Psoas muscle (tissue), 8 donors: ENCODE results near the gene NACAD. TPM values are rescaled to one million over a fixed set of nuclear protein-coding genes. Genes with fewer than 3 reads are reported as not detected.

Experiments
- ATAC-seq, 4 donors: fragments of 200-7000 bp; cut with Tn5 transposase; one replicate each; pipeline ENCODE4 v1.9.1; 2020; ENCODE audit warnings: moderate library complexity in 3 of 4, mild to moderate bottlenecking in 2 of 4
- DNase-seq, 2 donors: peaks; one replicate each; pipeline ENCODE4 v3.0.0-alpha.2; 2020
- H3K27ac ChIP-seq: fragments of 200-600 bp; one replicate; pipeline ENCODE4 v1.8.0; 2022
- H3K27me3 ChIP-seq, 3 donors: fragments of 200-600 bp in 1 of 3; one replicate each; pipeline versions ENCODE4 v1.6.1 to v1.8.0; 2013 to 2022; ENCODE audit warnings: low read length in 2 of 3, mild to moderate bottlenecking in 2 of 3, moderate library complexity in 1 of 3; ENCODE audit not compliant: insufficient read depth in 3 of 3
- H3K36me3 ChIP-seq, 2 donors: fragments of 200-600 bp in 1 of 2; one replicate each; pipeline versions ENCODE4 v1.6.1 to v1.8.0; 2013 to 2022; ENCODE audit warnings: low read depth in 1 of 2, mild to moderate bottlenecking in 1 of 2, moderate library complexity in 1 of 2; ENCODE audit not compliant: insufficient read depth in 1 of 2
- H3K4me1 ChIP-seq: fragments of 200-600 bp; one replicate; pipeline ENCODE4 v1.8.0; 2022
- H3K4me3 ChIP-seq: fragments of 200-600 bp; one replicate; pipeline ENCODE4 v1.8.0; 2022; ENCODE audit warnings: mild to moderate bottlenecking
- H3K9me3 ChIP-seq: fragments of 200-600 bp; one replicate; pipeline ENCODE4 v1.8.0; 2022
- WGBS, 3 donors: extraction: QIAGEN DNeasy Blood & Tissue Kit; methylation state at CpG; one replicate each; pipeline versions ENCODE4 v1.1.6 to v1.1.7; 2013; 5-methylcytosine and 5-hydroxymethylcytosine counted together
- intact Hi-C, 2 donors: fragments of 100-400 bp; cut with DNase I; formaldehyde crosslinking; loops; one replicate each; pipeline versions ENCODE4 v1.11.0 to v1.14.2; 2022
- polyA plus RNA-seq, 3 donors: library from polyadenylated mRNA; stranded (reverse); fragments of 200-250 nt; gene quantifications; one replicate each; pipeline ENCODE4 v1.2.3, GENCODE V29; 2013
- total RNA-seq, 4 donors: library from RNA; stranded (reverse); fragmentation: NEBNext Ultra II Directional in 2 of 4; extraction: Animal tissue kit (Norgen Biotek cat#: 25700) in 2 of 4; gene quantifications; one replicate each; pipeline versions ENCODE4 v1.2.1 to v1.2.4, GENCODE V29; 2021 to 2023
- TF ChIP-seq, protein P1 (sequence below): fragments of 200-600 bp; IDR thresholded peaks from one replicate; pipeline ENCODE4 v1.8.0; 2022; ENCODE audit warnings: antibody characterized with exemption
- donor health status: healthy with polysubstance abuse.
- donor health status: DM: no; HTN: no; CAD: no; lungs with moderate emphysema.
- donor health status: Bipolar disorder and iron deficiency.
- donor health status: healthy.
- donor health status: DM: yes; HTN: yes; CAD: no.
- donor health status: DM: no; HTN: no; CAD: no.
- donor health status: DM: no; HTN: no; CAD: no.
- donor health status: DM: yes; HTN: yes; CAD: no.

NACAD gene
- total and polyA plus RNA-seq, 7 donors, result 0.23 to 1.4 (median 1.1) TPM

- intact Hi-C loops, result no loop called here
- WGBS, 3 donors, result 18 to 41% (median 19%) methylated on average over 4 of the region's 4 CpGs
Measured at GRCh38 chr7:45033931-45034290, 54.9 kb downstream of the NACAD start.

GRCh38 chr7:45033261-45033930 is 55.4 kb downstream of the NACAD start:
- ATAC-seq (peak; percentile 31 to 65 (median 52)), DNase-seq (no peak)
- peaks cover 15% of the 10 kb centered on the region for H3K4me1 ChIP-seq
- no peaks in the 10 kb centered on the region for H3K9me3 ChIP-seq
- TF ChIP-seq, protein P1, sequence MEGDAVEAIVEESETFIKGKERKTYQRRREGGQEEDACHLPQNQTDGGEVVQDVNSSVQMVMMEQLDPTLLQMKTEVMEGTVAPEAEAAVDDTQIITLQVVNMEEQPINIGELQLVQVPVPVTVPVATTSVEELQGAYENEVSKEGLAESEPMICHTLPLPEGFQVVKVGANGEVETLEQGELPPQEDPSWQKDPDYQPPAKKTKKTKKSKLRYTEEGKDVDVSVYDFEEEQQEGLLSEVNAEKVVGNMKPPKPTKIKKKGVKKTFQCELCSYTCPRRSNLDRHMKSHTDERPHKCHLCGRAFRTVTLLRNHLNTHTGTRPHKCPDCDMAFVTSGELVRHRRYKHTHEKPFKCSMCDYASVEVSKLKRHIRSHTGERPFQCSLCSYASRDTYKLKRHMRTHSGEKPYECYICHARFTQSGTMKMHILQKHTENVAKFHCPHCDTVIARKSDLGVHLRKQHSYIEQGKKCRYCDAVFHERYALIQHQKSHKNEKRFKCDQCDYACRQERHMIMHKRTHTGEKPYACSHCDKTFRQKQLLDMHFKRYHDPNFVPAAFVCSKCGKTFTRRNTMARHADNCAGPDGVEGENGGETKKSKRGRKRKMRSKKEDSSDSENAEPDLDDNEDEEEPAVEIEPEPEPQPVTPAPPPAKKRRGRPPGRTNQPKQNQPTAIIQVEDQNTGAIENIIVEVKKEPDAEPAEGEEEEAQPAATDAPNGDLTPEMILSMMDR, result no peak
- WGBS, 3 donors, result 61 to 68% (median 68%) methylated on average over 1 of the region's 1 CpG
- no peak overlapping the region for H3K4me3 ChIP-seq
- H3K27ac ChIP-seq, result peak overlapping the region; percentile 62
- H3K36me3 ChIP-seq, result peaks cover 0 to 7% of the 10 kb centered on the region in 2 donors
- no peaks in the 10 kb centered on the region for H3K27me3 ChIP-seq
- intact Hi-C loops, result no loop called here

More at GRCh38 chr7:45033931-45034290, 54.9 kb downstream of the NACAD start:
- H3K4me3 ChIP-seq, result no peak overlapping the region
- peak; percentile 65 to 90 (median 80) for ATAC-seq
- peaks cover 15% of the 10 kb centered on the region for H3K4me1 ChIP-seq
- H3K9me3 ChIP-seq, result no peaks in the 10 kb centered on the region
- no peaks in the 10 kb centered on the region for H3K27me3 ChIP-seq
- peaks cover 0 to 9% of the 10 kb centered on the region in 2 donors for H3K36me3 ChIP-seq
- peak; percentile 26 to 62 for DNase-seq
- TF ChIP-seq, protein P1, result no peak
- H3K27ac ChIP-seq, result peak overlapping the region; percentile 62

DNA sequence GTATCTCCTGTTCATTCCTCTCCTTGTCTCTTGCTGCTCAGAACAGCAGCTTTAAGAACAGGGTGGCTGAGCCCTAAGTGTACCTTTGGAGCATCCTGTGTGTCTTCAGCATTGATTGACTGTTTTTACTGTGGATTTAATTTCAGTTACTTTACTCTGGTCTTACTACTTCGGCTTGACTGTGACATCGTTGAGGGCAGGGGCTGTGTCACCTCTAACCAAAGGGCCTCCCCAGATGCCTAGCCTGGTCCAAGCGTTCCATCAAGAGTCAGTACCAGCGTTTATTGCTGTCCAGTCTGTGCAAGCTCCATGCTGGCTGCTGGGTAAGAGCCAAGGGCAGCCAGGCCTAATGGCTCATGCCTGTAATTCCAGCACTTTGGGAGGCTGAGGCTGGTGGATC is 56.3 kb downstream of the NACAD start:
- peaks cover 15% of the 10 kb centered on the region for H3K4me1 ChIP-seq

GRCh38 chr7:45031829-45032228 is 56.9 kb downstream of the NACAD start:
- 89 to 92% (median 91%) methylated on average over 4 of the region's 4 CpGs for WGBS, 3 donors
- H3K4me3 ChIP-seq, result no peak overlapping the region
- intact Hi-C loops, result no loop called here
- DNase-seq (no peak), ATAC-seq (no peak)
- H3K27me3 ChIP-seq, result no peaks in the 10 kb centered on the region
- peaks cover 0 to 19% of the 10 kb centered on the region in 2 donors for H3K36me3 ChIP-seq
- H3K27ac ChIP-seq, result no peak overlapping the region
- H3K9me3 ChIP-seq, result no peaks in the 10 kb centered on the region
- H3K4me1 ChIP-seq, result peaks cover 15% of the 10 kb centered on the region
- TF ChIP-seq, protein P1, result no peak

More for the DNA sequence above, 56.3 kb downstream of the NACAD start:
- Histone ChIP-seq H3K27ac (no peak overlapping the region), H3K36me3 (peaks cover 0 to 13% of the 10 kb centered on the region in 2 donors), H3K4me3 (no peak overlapping the region), H3K9me3 (no peaks in the 10 kb centered on the region), H3K27me3 (no peaks in the 10 kb centered on the region)
- 89 to 91% (median 90%) methylated on average over 4 of the region's 4 CpGs for WGBS, 3 donors
- TF ChIP-seq, protein P1, result no peak
- intact Hi-C loops, result no loop called here
- no peak for DNase-seq
- no peak for ATAC-seq

Other genes with a start within 250 kb of the NACAD start
- gene H2AZ2, start 240.9 kb downstream of the NACAD start, total RNA-seq, result 100 to 1,000 TPM; 121 to 155 (median 127) TPM
- 100 to 1,000 TPM in 1 of 3 donors, 10 to 100 TPM in 2; 37.1 to 129 (median 66.5) TPM for gene H2AZ2, start 240.9 kb downstream of the NACAD start, polyA plus RNA-seq
- gene PURB, start 203.4 kb downstream of the NACAD start, total RNA-seq, result 10 to 100 TPM; 14.1 to 27.2 (median 21.8) TPM
- 10 to 100 TPM in 2 of 3 donors, 1 to 10 TPM in 1; 8.8 to 25.5 (median 18.8) TPM for gene PURB, start 203.4 kb downstream of the NACAD start, polyA plus RNA-seq
- gene MYO1G, start 110.0 kb downstream of the NACAD start, total RNA-seq, result 1 to 10 TPM in 2 of 4 donors, under 1 TPM in 2; 0.41 to 1.9 (median 0.96) TPM
- gene MYO1G, start 110.0 kb downstream of the NACAD start, polyA plus RNA-seq, result under 1 TPM; 0.11 to 0.30 (median 0.29) TPM
- gene CCM2, start 88.8 kb downstream of the NACAD start, total RNA-seq, result 10 to 100 TPM; 33.3 to 49.9 (median 42.2) TPM
- gene CCM2, start 88.8 kb downstream of the NACAD start, polyA plus RNA-seq, result 100 to 1,000 TPM in 1 of 3 donors, 10 to 100 TPM in 2; 57.6 to 110 (median 76.5) TPM
- gene TBRG4, start 22.7 kb upstream of the NACAD start, total RNA-seq, result 100 to 1,000 TPM in 1 of 4 donors, 10 to 100 TPM in 3; 70.9 to 127 (median 84.1) TPM
- gene TBRG4, start 22.7 kb upstream of the NACAD start, polyA plus RNA-seq, result 100 to 1,000 TPM in 2 of 3 donors, 10 to 100 TPM in 1; 90.4 to 195 (median 130) TPM
- 10 to 100 TPM in 3 of 4 donors, 1 to 10 TPM in 1; 9.9 to 17.6 (median 14.5) TPM for gene RAMP3, start 68.8 kb upstream of the NACAD start, total RNA-seq
- 10 to 100 TPM; 14.0 to 18.0 (median 16.3) TPM for gene RAMP3, start 68.8 kb upstream of the NACAD start, polyA plus RNA-seq